PC-9 (cell line): Measurements from ENCODE around the gene XKR7. TPM values are rescaled to one million over a fixed set of nuclear protein-coding genes. Genes with fewer than 3 reads are reported as not detected.

ENCODE experiments used
- Bru-seq: library from RNA; stranded (reverse); fragments of 400-500 nt; gene quantifications from one replicate; lab custom pipeline; 2021; lab: Mats Ljungman, UMichigan
- BruChase-seq, 2 experiments: library from RNA; stranded (reverse); fragments of 400-500 nt; gene quantifications; one replicate each; lab custom pipeline; 2021; lab: Mats Ljungman, UMichigan
- BruUV-seq: library from RNA; stranded (reverse); fragments of 400-500 nt; replicated peaks from 2 replicates; lab custom pipeline; 2021; lab: Mats Ljungman, UMichigan
- CTCF ChIA-PET: fragments of 300-600 bp; sonication (Branson Sonifier 250); formaldehyde crosslinking; loops from one replicate; lab custom pipeline; 2022; ENCODE audit warnings: antibody characterized with exemption; lab: Charles Lee
- POLR2A ChIA-PET: fragments of 300-600 bp; sonication (Branson Sonifier 250); formaldehyde crosslinking; loops from one replicate; lab custom pipeline; 2022; ENCODE audit warnings: antibody characterized with exemption; ENCODE audit not compliant: unreplicated experiment; lab: Charles Lee
- DNase-seq, 2 experiments: peaks; one replicate each; pipeline versions ENCODE4 v3.0.0 to v3.0.0-alpha.2; 2015 to 2022; ENCODE audit warnings: mixed read lengths in 1 of 2
- H2AFZ ChIP-seq: fragments of 200-600 bp; sonication (generic); 2 replicates; pipeline ENCODE4 v1.8.1; 2017; ENCODE audit warnings: antibody characterized with exemption
- H3F3A ChIP-seq: fragments of 200-600 bp; sonication (generic); 2 replicates; pipeline ENCODE4 v1.8.1; 2017; ENCODE audit warnings: antibody characterized with exemption, mild to moderate bottlenecking, low read depth; ENCODE audit not compliant: insufficient read depth
- H3K27ac ChIP-seq: fragments of 200-600 bp; sonication (generic); 2 replicates; pipeline ENCODE4 v1.6.1; 2016; ENCODE audit warnings: mixed run types
- H3K27me3 ChIP-seq: fragments of 200-600 bp; sonication (generic); 2 replicates; pipeline ENCODE4 v1.6.1; 2016; ENCODE audit warnings: low read depth, mixed run types; ENCODE audit not compliant: insufficient read depth
- H3K36me3 ChIP-seq: fragments of 200-600 bp; sonication (generic); 2 replicates; pipeline ENCODE4 v1.6.1; 2016; ENCODE audit warnings: low read depth, mixed run types
- H3K4me1 ChIP-seq: fragments of 200-600 bp; sonication (generic); replicated peaks from 2 replicates; pipeline ENCODE4 v1.6.1; 2016; ENCODE audit warnings: mixed run types; ENCODE audit not compliant: insufficient read depth
- H3K4me2 ChIP-seq: fragments of 200-600 bp; sonication (generic); 2 replicates; pipeline ENCODE4 v1.6.1; 2017; ENCODE audit warnings: mixed run types
- H3K4me3 ChIP-seq: fragments of 200-600 bp; sonication (generic); 2 replicates; pipeline ENCODE4 v1.6.1; 2016; ENCODE audit warnings: mixed run types
- H3K79me2 ChIP-seq: fragments of 200-600 bp; sonication (generic); 2 replicates; pipeline ENCODE4 v1.6.1; 2017; ENCODE audit warnings: low read depth, mixed run types
- H3K9me2 ChIP-seq: fragments of 200-600 bp; sonication (generic); 2 replicates; pipeline ENCODE4 v1.8.1; 2017; ENCODE audit warnings: mild to moderate bottlenecking; ENCODE audit not compliant: insufficient read depth
- H3K9me3 ChIP-seq: fragments of 200-600 bp; sonication (generic); 2 replicates; pipeline ENCODE4 v1.8.1; 2016; ENCODE audit warnings: low read depth; ENCODE audit not compliant: insufficient read depth
- H4K20me1 ChIP-seq: fragments of 200-600 bp; sonication (generic); 2 replicates; pipeline ENCODE4 v1.8.1; 2017; ENCODE audit not compliant: insufficient read depth
- CTCF ChIP-seq: fragments of 200-600 bp; sonication (generic); conservative IDR thresholded peaks from 2 replicates; pipeline ENCODE4 v1.6.1; 2017; ENCODE audit warnings: mixed run types, antibody characterized with exemption, mild to moderate bottlenecking, moderate library complexity
- EZH2 ChIP-seq: fragments of 200-600 bp; sonication (generic); IDR thresholded peaks from 2 replicates; pipeline ENCODE4 v1.8.0; 2017; ENCODE audit warnings: antibody characterized with exemption, low read depth
- intact Hi-C: fragments of 100-400 bp; cut with micrococcal nuclease; formaldehyde crosslinking; loops from one replicate; pipeline ENCODE4 v1.10.0; 2022; ENCODE audit not compliant: unreplicated experiment
- long read RNA-seq: library from polyadenylated mRNA; stranded (forward); transcript quantifications from one replicate; pipeline ENCODE4 v2.0.0, GENCODE V29; 2022
- total RNA-seq: library from RNA; stranded (reverse); gene quantifications from 2 replicates; pipeline ENCODE4 v1.2.3, GENCODE V29; 2021

The XKR7 gene, protein sequence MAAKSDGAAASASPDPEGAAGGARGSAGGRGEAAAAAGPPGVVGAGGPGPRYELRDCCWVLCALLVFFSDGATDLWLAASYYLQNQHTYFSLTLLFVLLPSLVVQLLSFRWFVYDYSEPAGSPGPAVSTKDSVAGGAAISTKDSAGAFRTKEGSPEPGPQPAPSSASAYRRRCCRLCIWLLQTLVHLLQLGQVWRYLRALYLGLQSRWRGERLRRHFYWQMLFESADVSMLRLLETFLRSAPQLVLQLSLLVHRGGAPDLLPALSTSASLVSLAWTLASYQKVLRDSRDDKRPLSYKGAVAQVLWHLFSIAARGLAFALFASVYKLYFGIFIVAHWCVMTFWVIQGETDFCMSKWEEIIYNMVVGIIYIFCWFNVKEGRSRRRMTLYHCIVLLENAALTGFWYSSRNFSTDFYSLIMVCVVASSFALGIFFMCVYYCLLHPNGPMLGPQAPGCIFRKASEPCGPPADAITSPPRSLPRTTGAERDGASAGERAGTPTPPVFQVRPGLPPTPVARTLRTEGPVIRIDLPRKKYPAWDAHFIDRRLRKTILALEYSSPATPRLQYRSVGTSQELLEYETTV
- total RNA-seq: not detected in 2 replicates
- percentile 3 among the genes with signal in this experiment for Bru-seq, nascent RNA
- BruChase-seq, experiment 1, labeled RNA remaining after a 2-hour chase: not detected
- percentile 3 among the genes with signal in this experiment for BruChase-seq, experiment 2, labeled RNA remaining after a 6-hour chase
- long read RNA-seq: 0 reads

- Histone ChIP-seq H3K27ac (no peak within 1 kb of the TSS), H3K27me3 (peaks cover 52% of the 10 kb centered on the region), H3K79me2 (no peaks in the 10 kb centered on the region), H3K36me3 (no peaks in the 10 kb centered on the region), H3K4me1 (no peaks in the 10 kb centered on the region), H3K4me3 (no peak within 1 kb of the TSS), H3F3A (no peaks in the 10 kb centered on the region), H2AFZ (no peak within 1 kb of the TSS), H3K4me2 (no peak within 1 kb of the TSS), H3K9me2 (no peaks in the 10 kb centered on the region), H3K9me3 (no peaks in the 10 kb centered on the region), H4K20me1 (no peaks in the 10 kb centered on the region)
- intact Hi-C loops: no loop called here
- no TSS peak for BruUV-seq
- no peak for DNase-seq
- ChIA-PET CTCF (no interaction called here), POLR2A (interaction anchor here (0.6 kb wide), 1 partner anchor 69 kb away, joined by 12 read pairs; no protein-coding TSS in a partner anchor)
- TF ChIP-seq EZH2: no peak
- no peak for TF ChIP-seq CTCF
Measured at GRCh38 chr20:31967830-31968249, at the start of gene XKR7. Gene XKR7, plus strand, starts transcription at chr20:31968151. Its CDS starts 25 bp downstream, at chr20:31968176.

GRCh38 chr20:31918466-31919105 is 49.4 kb upstream of the XKR7 start:
- CTCF ChIA-PET: no interaction called here
- intact Hi-C loops: no loop called here
- no peak overlapping the region for H3K4me3 ChIP-seq
- no peaks in the 10 kb centered on the region for H3K4me1 ChIP-seq
- H3K27me3 ChIP-seq: peaks cover 24% of the 10 kb centered on the region
- no peaks in the 10 kb centered on the region for H3K9me3 ChIP-seq
- H3K9me2 ChIP-seq: no peaks in the 10 kb centered on the region
- POLR2A ChIA-PET: interaction anchor here (0.6 kb wide), 1 partner anchor 27 kb away, joined by 4 read pairs; no protein-coding TSS in a partner anchor
- no peak for TF ChIP-seq CTCF
- TF ChIP-seq EZH2: no peak
- H3K79me2 ChIP-seq: no peaks in the 10 kb centered on the region
- no peaks in the 10 kb centered on the region for H3K36me3 ChIP-seq
- H3F3A ChIP-seq: no peaks in the 10 kb centered on the region
- H3K4me2 ChIP-seq: no peak overlapping the region
- DNase-seq: no peak
- no peak overlapping the region for H3K27ac ChIP-seq
- BruUV-seq: no TSS peak
- no peaks in the 10 kb centered on the region for H4K20me1 ChIP-seq
- no peak overlapping the region for H2AFZ ChIP-seq
